Ramos (cell line): ENCODE results near the gene OFD1.

Experiments
- in situ Hi-C: fragments of 300-500 bp; cut with MboI; formaldehyde crosslinking; loops from one replicate; pipeline ENCODE4 v1.14.3; 2022; ENCODE audit warnings: low sequenced_read_pairs; ENCODE audit not compliant: unreplicated experiment

Gene OFD1

DNA sequence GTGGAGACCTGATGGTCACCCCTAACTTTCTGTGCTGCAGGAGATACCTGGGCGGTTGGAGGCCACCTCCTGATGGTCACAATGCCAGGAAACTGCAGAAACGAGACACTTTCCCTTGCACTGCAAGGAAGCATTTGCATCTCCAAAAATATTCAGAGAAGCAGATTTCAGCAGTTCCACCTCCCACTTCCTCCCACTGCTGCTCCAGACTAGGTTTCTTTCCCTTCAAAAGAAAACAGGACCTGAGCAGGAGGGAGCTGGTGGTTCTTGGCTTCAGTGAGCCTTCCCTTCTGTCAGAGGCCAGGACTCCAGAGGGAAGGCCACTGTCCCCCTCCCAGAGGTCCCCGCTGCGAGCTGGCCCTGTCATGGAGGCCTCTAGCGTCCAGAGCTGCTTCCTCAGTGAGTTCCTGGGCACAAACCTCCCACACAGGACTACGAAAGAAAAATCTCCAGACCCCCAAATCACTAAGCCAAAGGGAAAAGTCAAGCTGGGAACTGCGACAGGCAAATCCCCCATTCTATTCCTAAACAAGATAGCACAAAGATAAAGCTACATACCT lies 46.4 kb downstream of the OFD1 start:
- in situ Hi-C loops = no loop called here

DNA sequence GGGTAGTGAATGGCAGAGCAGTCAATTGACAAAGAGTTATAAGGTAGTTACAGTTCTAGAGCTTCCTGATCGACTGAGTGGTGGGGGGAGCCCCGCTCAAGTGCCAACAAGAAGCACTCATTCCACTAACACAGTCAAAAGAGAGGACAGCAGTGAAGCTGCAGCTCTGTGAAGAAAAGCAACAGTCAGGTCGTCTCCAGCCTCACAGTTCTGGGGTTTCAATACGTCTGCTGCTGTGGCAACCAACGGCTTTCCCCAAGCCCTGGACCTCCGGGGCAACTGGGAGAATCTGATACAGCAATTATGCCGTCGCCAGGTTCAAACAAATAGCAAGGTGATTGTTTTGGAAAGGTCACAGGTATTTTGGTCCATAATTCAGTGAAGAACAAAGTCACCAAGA lies 51.5 kb downstream of the OFD1 start:
- in situ Hi-C loops = no loop called here

DNA sequence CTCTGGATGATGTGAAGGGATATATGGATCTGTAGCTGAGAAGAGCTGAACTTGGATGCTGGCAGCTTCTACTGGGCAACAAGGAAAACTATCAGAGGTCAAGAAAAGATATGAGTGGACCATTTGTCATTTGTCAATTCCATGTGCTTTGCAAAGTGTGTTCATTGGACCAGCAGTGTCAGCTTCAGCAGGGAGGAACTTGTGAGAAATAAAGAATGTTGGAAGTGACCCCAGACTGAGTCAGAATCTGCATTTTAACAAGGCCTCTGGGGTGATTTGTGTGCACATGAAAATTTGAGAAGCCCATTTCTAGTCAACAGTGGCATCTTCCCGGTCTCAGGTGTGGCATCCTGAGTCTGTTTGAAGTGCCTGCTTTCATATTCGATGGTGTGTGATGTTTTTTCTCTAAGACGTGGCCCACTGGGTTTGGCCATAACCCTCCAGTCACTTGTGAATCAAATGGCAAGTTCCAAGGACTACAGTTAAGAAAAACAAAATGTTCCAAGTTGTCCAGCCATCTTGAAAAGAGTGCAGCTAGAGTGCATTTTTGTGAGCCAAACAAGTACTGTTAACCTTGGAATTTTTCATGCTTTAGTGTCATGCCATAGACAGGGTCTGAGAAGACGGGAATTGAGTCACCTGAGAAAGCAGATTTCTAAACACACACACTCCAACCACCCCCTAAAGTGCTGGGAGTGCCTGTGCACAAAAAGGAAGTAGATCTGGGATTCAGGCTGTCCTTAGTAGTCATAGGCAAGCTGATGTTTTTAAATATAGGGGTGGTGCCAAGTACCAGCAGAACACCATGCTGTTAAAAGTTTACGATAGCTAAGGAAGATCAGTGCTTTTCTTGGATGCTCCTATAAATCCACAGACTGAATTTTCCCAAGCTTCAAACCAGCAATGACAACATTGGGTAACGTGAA lies 55.9 kb downstream of the OFD1 start:
- in situ Hi-C loops = no loop called here

DNA sequence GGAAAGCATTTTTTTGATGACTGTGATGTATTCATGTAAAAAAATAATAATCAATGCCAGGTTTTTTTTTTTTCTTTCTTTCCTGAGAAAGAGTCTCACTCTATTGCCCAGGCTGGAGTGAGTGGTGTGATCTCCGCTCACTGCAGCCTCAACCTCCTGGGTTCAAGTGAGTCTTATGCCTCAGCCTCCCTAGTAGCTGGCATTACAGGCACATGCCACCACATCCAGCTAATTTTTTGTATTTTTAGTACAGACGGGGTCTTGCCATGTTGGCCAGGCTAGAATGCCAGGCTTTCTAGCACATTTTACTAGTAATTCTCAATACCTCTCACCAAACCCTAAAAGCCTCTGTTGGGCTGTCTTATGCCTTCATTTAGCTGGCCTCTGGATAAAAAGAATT lies 56.6 kb downstream of the OFD1 start:
- in situ Hi-C loops = no loop called here

DNA sequence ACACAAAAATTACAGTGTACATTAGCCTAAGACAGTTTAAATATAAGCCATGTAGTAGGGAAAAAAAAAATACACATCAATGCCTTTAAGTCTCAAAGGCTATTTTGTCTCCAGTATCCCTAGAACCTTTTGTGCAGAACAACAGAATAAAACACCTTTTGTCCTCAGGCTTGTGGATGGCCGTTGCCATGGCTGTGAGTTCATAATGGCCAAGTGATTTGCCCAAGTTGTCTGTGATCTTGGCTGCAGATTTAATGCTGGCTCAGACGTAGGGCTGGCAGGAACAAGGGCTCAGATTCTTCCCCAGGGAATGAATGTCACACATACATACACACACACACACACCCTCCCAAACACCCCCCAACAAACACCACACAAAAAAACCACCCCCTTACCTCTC lies 57.0 kb downstream of the OFD1 start:
- in situ Hi-C loops = no loop called here

DNA sequence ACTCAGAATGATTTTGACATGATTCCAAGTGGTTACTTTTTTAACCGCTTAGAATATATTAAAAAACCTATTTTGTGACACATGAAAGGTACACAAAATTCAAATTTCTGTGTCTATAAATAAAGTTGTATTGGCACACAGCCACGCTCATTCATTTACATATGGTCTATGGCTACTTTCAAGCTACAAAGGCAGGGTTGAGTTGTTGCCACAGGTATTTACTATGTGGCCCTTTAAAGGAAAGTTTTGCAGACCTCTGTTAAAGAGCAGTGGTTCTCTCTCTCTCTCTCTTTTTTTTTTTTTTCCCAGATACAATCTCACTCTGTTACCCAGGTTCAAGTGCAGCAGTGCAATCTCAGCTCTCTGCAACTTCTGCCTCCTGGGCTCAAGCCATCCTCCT lies 59.3 kb downstream of the OFD1 start:
- in situ Hi-C loops = no loop called here

DNA sequence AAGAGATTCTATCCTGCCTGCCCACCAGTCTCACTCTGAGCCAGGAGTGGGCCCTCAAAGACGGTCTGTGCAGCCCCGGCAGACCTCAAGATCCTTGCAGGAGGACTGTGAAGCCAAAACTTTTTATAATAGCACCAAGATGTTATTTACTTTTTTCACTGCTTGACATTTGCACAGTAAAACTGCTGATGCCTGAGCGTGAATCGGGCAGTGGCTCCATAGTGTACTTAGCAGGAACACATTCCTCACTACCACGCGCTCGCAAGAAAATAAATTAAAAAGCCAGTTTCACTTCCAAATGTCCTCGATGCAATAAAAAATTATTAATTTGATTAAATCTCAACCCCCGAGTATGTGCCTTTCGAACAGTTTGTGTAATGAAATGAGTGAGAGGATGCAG lies 59.9 kb downstream of the OFD1 start:
- in situ Hi-C loops = no loop called here

DNA sequence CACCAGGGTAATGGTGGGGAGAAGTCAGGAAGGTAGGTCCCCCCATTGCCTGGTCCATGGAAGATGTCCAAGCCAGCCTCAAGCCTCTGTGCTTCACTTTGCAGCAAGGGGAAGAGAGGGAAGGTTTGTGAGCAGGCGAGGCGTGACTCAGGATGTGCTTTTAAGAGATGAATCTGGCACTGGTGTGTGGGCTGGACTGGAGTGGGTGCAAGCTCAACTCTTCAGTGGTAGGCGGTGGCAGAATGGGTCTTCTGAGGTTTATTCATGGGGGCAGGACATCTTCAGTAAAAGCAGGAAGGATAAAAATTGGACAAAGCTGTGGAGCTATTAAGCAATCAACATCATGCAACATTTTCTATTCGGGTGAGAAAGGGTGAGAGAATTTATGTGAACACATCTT lies 63.0 kb downstream of the OFD1 start:
- in situ Hi-C loops = no loop called here

DNA sequence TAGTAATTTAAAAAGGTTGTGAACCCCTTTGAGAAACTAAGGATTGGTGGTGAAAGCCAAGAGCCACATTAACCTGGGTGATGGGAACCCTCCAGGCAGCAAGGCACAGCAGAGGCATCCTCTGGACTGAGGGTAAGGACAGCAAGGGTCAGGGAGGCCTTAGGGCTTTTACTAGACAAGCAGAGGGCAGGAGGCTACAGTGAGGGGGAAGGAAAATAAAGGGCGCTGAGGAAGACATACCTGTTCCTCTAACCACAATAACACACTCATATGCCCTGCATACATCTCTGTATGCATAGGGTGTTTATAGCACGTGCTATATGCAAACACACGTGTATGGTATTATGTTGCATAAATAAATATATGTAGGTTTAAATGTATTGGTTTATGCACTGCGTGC lies 63.6 kb downstream of the OFD1 start:
- in situ Hi-C loops = no loop called here

DNA sequence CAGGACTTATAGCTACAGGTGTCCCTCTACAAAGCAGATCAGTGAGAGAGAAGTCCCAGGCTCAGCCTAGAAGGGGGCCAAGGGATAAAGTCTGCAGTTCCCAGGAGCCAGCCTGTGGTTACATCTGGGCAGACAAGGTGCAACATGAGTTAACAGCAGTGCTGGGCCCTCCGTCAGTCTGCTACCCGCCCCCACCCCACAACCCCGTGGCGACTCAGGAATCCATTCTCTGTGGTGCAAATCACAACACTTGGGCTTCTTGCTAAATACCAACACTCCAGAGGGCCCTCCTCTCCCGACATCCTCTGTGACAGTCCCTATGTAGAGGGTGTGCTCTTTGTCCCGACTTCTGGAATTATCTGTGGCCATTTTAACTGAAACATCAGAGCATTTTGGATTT lies 68.6 kb downstream of the OFD1 start:
- in situ Hi-C loops = no loop called here

DNA sequence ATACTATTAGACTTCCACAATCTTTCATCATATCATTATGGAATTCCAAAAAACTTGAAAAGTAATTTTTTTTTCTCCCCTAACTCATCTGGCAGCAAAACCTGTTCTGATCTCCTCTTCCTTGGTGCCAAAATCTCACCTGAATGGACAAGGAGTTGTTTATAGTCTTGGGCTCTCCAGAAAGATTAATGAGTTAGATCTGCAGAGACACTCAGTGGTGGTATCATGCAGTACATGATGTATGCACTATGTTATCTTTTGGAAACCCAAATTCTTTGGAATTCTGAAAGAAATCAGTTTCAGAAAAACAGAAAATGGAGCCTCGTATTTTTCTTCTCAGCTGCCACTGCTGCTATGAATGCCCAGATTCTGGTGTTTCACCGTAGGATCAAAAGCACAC lies 70.7 kb downstream of the OFD1 start:
- in situ Hi-C loops = no loop called here

DNA sequence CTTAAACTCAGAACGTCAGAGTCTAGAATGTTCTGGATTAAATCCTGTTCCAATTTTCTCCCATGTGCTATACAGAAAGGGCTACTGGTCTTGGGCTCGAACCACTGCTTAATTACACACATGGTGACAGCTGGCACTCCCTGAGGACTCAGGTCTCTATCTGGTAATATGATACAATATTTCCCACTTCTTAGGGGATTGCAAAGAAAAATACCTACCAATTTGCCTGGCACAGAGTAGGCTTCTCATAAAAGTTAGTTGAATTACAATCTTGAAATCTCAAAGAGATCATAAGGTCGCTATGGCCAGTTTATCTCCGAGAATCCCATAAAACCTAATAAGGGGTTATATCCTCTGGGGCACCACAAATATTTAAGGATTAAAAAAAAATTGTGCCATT lies 73.7 kb downstream of the OFD1 start:
- in situ Hi-C loops = no loop called here

DNA sequence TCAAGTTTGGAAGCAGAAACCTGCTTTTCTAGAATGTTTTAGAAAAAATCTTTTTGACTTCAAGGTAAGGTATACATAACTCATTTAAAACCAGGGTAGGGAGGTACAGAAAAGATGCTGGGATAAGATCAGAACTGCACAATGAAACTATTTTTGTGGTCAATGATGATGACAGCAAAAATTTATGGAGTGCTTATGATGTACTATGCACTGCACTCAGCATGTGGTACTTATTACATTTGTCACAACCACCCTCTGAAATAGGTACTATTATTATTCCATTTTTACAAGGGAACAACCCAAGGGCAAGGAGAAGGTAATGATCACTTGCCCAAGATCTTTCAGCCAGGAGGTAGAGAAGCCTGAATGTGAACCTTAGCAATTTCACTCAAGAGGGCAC lies 74.3 kb downstream of the OFD1 start:
- in situ Hi-C loops = no loop called here

DNA sequence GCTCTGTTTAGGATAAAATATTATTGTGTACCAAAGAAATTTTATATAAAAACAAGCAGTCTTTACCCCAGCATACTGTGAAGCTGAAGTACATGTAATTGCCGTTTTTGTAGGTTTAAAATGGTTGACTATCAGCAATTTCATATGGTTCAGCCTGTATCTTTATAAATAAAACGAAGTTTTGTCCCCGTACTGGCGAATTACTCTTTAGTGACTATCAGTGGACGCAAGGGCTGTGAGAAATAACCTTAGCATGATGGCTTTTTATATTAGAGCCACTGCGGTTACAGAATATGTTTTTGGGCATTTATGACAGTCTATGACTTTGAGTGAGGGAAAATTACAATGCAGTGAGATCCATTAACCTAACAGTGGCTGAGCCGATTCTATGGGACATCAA lies 81.1 kb downstream of the OFD1 start:
- in situ Hi-C loops = no loop called here

DNA sequence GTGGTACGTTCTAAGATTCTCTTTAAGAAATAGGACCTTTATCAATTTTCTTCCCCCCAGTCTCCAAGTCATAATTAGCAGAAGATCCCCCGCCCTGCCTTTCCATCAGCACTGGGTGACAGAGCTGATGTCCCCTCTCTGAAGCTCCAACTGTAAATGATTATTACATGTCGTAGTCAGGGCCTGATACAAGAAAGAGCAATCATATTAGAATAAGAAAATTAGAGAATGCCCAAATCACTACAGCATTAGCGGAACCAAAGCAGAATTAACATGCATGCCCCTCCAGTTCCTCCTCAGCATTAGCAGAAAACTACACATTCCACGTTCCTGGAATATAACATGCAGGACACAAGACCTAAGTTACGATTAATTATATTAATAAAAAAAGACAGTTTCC lies 81.6 kb downstream of the OFD1 start:
- in situ Hi-C loops = no loop called here

DNA sequence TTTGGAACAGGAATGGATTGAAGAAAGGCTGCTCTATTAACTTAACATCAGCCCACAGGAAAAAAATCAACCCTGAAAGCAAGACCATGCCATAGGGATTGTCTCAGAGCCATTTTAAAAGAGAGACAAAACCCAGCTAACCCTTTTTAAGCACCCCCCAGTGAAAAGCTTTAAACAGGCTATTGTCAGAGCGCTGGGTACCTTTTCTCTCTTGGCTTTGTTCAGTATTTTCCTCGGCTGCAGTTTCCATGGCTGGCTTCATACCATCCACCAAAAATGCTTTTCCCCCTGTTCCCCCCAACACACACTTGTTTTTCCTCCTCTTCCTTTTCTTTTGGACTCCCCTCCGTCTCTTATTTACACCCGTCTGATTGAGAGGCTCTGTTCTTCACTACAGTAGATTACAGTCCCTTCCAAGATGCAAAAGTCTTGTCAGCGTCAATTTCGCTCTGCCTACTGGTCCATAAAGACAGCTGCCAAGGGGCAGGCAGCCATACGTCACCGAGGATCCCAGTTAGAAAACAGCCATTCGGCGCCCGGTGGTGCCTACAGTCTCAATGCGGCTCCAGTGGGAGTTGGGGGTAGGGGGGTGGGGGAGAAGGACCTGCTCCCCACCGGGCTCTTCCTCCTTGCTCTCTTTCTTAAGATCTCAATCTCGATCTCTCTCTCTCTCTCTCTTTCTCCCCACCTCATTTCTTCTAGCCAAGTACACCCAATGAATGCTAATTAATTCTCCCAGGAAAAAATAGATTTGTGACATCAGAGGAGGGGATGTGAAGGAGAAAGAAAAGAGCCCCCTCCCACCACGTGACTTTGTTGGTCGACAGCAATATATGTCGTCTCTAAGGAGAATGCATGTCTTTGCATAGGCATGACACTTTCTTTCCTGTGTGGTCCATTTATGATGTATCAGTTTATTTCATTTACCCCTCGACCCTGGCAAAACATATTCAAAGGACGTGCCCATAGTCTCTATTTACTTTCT lies 82.4 kb downstream of the OFD1 start, which contains the start of gene GPM6B:
Gene GPM6B (minus strand): TSS at position 451 of the 985 bp plus-strand sequence. CDS start 189 bp downstream, at position 262.
- in situ Hi-C loops = no loop called here
